Karpas-422 (cell line): ENCODE measurements around the gene KCNK16. TPM values are rescaled to one million over a fixed set of nuclear protein-coding genes. Genes with fewer than 3 reads are reported as not detected.

Experiments used
- DNase-seq: peaks from one replicate; pipeline ENCODE4 v3.0.0-alpha.2; 2015
- H2AFZ ChIP-seq: fragments of 200-600 bp; sonication (generic); 2 replicates; pipeline ENCODE4 v1.6.1; 2014; ENCODE audit warnings: antibody characterized with exemption, low read length, mixed read lengths
- H3K27ac ChIP-seq: fragments of 200-600 bp; sonication (generic); 2 replicates; pipeline ENCODE4 v1.5.1; 2014; ENCODE audit warnings: mild to moderate bottlenecking, low read length, moderate library complexity
- H3K27me3 ChIP-seq: fragments of 200-600 bp; sonication (generic); 2 replicates; pipeline ENCODE4 v1.6.1; 2014; ENCODE audit warnings: low read length, mixed read lengths
- H3K36me3 ChIP-seq: fragments of 200-600 bp; sonication (generic); 2 replicates; pipeline ENCODE4 v1.6.1; 2014; ENCODE audit warnings: low read length, mixed read lengths; ENCODE audit not compliant: insufficient read depth
- H3K4me1 ChIP-seq: fragments of 200-600 bp; sonication (generic); 2 replicates; pipeline ENCODE4 v1.6.1; 2014; ENCODE audit warnings: mild to moderate bottlenecking, low read length, mixed read lengths
- H3K4me2 ChIP-seq: fragments of 200-600 bp; sonication (generic); 2 replicates; pipeline ENCODE4 v1.6.1; 2014; ENCODE audit warnings: low read length, low read depth, mild to moderate bottlenecking; ENCODE audit not compliant: poor library complexity, severe bottlenecking
- H3K4me3 ChIP-seq: fragments of 200-600 bp; sonication (generic); 2 replicates; pipeline ENCODE4 v1.5.1; 2014; ENCODE audit warnings: mild to moderate bottlenecking, antibody characterized with exemption, low read length, mixed read lengths
- H3K79me2 ChIP-seq: fragments of 200-600 bp; sonication (generic); 2 replicates; pipeline ENCODE4 v1.6.1; 2014; ENCODE audit warnings: mild to moderate bottlenecking, low read length, mixed read lengths
- H3K9ac ChIP-seq: fragments of 200-600 bp; sonication (generic); 2 replicates; pipeline ENCODE4 v1.6.0; 2014; ENCODE audit warnings: low read length
- H3K9me2 ChIP-seq: fragments of 200-600 bp; sonication (generic), shearing (Covaris generic); replicated peaks from 2 replicates; pipeline ENCODE4 v1.6.0; 2014; ENCODE audit warnings: mild to moderate bottlenecking, low read length, moderate library complexity; ENCODE audit not compliant: insufficient read depth
- H3K9me3 ChIP-seq: fragments of 300-700, 200-600 bp; sonication (generic); 2 replicates; pipeline ENCODE4 v1.6.1; 2014; ENCODE audit warnings: low read length, mixed read lengths
- H4K20me1 ChIP-seq: fragments of 200-600 bp; sonication (generic); 2 replicates; pipeline ENCODE4 v1.6.1; 2014; ENCODE audit warnings: mild to moderate bottlenecking, antibody characterized with exemption, low read length, low read depth; ENCODE audit not compliant: insufficient read depth
- total RNA-seq: library from RNA; depleted of rRNA; stranded (reverse); fragments of >200 nt; shearing (Covaris generic); gene quantifications from 2 replicates; pipeline ENCODE4 v1.2.3, GENCODE V29; 2014; ENCODE audit warnings: low replicate concordance; rRNA removed

KCNK16 gene
- total RNA-seq, result not detected in 2 replicates

DNA sequence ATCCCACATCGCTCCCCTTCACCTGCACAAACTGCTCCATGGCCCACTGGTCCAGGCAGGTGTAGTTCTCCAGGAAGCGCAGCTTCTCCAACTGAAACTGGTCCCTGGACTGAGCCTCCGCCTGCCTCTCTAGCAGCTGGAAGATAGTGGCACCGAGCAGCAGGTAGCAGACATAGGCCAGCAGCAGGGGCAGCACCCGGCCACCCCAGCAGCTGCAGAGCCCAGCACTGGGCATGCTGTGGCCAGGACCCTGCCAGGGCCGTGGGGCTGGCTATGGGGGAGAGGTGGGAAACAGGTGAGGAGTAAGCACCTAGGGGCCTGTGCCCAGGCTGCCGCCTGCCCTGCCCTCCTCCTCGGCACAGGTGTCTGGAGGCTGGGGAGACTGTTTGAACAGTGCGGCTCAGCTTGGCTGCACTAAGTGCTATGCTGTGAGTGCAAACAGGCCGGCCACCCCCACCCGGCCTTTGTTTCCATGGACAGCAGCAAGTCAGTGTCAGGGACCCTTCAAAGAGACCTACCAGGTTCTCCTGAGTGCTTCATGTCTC, at the start of gene KCNK16:
KCNK16 (minus strand) TSS at position 397 of the 545 bp plus-strand sequence; CDS start at position 235, 162 bp downstream.
- H3K27ac ChIP-seq, result no peak within 1 kb of the TSS
- H3K4me2 ChIP-seq, result no peak within 1 kb of the TSS

DNA sequence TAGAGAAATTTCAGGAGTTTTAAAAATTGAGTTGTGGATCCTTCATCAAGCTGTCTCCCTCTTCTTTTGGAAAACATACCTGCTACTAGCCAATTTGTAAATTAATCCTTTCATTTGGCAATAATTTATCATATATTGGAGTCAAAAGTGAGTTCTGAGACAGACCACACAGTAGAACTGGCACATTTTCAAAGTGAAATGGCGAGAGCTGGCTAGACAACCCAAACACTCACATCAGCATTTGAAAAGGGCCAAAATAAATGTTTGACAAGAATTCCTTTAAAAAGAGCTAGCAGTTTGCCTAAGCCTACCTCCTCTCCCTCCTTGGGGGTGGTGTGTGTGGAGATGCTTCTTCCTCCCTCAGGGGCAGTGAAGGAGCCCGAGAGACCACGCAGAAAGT, 47.9 kb upstream of the KCNK16 start:
- no peak for DNase-seq
- H3K27me3 ChIP-seq, result peaks cover under 1% of the 10 kb centered on the region; the same call in 1 of the 2 replicates
- no peaks in the 10 kb centered on the region for H3K9me3 ChIP-seq
- H3K4me2 ChIP-seq, result no peak overlapping the region
- no peaks in the 10 kb centered on the region for H3K4me1 ChIP-seq
- no peaks in the 10 kb centered on the region for H3K9me2 ChIP-seq
- H4K20me1 ChIP-seq, result no peaks in the 10 kb centered on the region
- H2AFZ ChIP-seq, result no peak overlapping the region
- no peak overlapping the region for H3K9ac ChIP-seq
- H3K27ac ChIP-seq, result no peak overlapping the region
- no peaks in the 10 kb centered on the region for H3K79me2 ChIP-seq
- no peak overlapping the region for H3K4me3 ChIP-seq
- H3K36me3 ChIP-seq, result no peaks in the 10 kb centered on the region

More for the DNA sequence above, at the start of gene KCNK16:
- Histone ChIP-seq H3K4me3 (no peak within 1 kb of the TSS), H3K4me1 (no peaks in the 10 kb centered on the region), H3K27me3 (no peaks in the 10 kb centered on the region), H3K9ac (no peak within 1 kb of the TSS), H3K79me2 (no peaks in the 10 kb centered on the region), H2AFZ (no peak within 1 kb of the TSS), H4K20me1 (no peaks in the 10 kb centered on the region), H3K9me3 (no peaks in the 10 kb centered on the region), H3K36me3 (no peaks in the 10 kb centered on the region), H3K9me2 (no peaks in the 10 kb centered on the region)
- DNase-seq, result no peak

DNA sequence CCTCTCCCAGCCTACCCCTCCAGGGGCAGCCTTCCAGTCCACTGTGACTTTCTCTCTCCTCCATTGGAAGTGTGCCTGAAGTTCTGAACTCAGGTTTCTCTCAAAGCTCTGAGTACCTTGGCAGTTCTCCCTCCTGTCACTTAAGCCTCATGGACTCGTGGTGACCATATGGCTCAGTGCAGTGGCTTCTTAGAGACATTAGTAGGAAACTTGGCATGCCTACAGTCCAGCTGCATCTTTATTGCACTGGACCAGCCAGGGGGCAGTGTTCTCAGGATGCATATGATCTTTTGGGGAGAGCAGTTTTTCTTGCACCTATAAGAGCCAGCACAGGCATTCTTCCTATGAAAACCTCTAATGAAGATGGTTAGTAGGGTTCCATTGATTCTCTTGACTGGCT, 47.5 kb upstream of the KCNK16 start:
- Histone ChIP-seq H3K4me2 (no peak overlapping the region), H3K27me3 (peaks cover 3% of the 10 kb centered on the region; the same call in 1 of the 2 replicates), H2AFZ (no peak overlapping the region), H3K27ac (no peak overlapping the region), H4K20me1 (no peaks in the 10 kb centered on the region), H3K4me1 (no peaks in the 10 kb centered on the region), H3K36me3 (no peaks in the 10 kb centered on the region), H3K9ac (no peak overlapping the region), H3K79me2 (no peaks in the 10 kb centered on the region), H3K9me3 (no peaks in the 10 kb centered on the region), H3K4me3 (no peak overlapping the region), H3K9me2 (no peaks in the 10 kb centered on the region)
- no peak for DNase-seq

DNA sequence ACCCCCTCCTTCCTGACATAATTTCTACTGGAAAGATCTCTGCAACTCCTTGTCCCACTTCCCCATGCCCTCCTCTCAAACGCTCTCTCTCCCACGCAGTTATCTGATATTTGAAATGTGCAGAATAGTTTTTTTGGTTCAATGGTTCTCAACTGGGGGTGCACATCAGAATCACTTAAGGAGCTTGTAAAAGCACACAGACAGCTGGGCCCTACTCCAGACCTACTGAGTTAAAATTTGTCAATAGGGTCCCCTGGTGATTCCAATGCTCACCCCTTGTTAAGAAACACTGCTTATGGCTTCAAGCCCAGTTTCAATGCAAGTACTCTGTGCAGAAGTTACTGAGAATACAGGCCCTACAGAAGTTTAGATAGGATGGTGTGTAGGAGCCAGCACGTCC, 45.2 kb upstream of the KCNK16 start:
- no peak overlapping the region for H3K4me3 ChIP-seq
- no peaks in the 10 kb centered on the region for H3K9me2 ChIP-seq
- H3K79me2 ChIP-seq, result no peaks in the 10 kb centered on the region
- no peak overlapping the region for H3K4me2 ChIP-seq
- no peaks in the 10 kb centered on the region for H3K4me1 ChIP-seq
- no peak overlapping the region for H3K27ac ChIP-seq
- H4K20me1 ChIP-seq, result no peaks in the 10 kb centered on the region
- no peaks in the 10 kb centered on the region for H3K9me3 ChIP-seq
- DNase-seq, result no peak
- H3K9ac ChIP-seq, result no peak overlapping the region
- H2AFZ ChIP-seq, result no peak overlapping the region
- no peaks in the 10 kb centered on the region for H3K36me3 ChIP-seq
- H3K27me3 ChIP-seq, result peaks cover 3% of the 10 kb centered on the region; the same call in 1 of the 2 replicates

DNA sequence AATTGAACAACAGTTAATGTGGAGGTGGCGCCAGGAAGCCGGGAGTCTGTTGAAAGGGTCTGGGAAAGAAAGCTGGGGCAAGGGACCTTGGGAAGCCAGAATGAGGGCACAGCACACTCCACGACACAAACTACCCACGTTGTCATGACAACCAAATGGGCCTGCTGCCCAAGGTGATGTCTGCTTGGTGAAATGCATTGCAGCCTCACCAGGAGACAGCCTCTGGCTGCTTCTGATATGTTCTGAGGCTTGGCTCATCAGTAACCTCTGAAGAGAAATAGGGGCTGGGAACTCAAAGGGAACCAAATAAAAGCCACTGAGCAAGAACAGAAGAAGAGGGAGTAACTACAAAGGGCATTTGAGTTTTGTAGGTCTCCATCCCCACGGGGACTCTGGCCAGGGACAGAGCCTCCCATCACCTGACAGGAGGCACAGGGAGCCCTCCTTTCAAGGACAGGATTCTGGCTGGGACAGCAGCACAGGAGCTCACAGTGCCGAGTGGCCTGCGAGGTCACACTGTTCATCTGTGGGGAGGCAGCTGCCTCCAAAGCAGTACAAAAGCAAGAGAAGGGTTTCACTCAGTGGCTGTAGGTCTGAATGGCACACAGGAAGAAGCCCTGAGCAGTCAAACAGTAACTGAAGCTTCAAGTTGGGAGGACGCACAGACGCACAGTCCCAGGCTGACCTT, 44.6 kb upstream of the KCNK16 start:
- peaks cover 3% of the 10 kb centered on the region; the same call in 1 of the 2 replicates for H3K27me3 ChIP-seq
- H4K20me1 ChIP-seq, result no peaks in the 10 kb centered on the region
- DNase-seq, result no peak
- no peaks in the 10 kb centered on the region for H3K9me2 ChIP-seq
- no peaks in the 10 kb centered on the region for H3K4me1 ChIP-seq
- no peaks in the 10 kb centered on the region for H3K36me3 ChIP-seq
- no peak overlapping the region for H3K9ac ChIP-seq
- H3K4me2 ChIP-seq, result no peak overlapping the region
- no peak overlapping the region for H3K27ac ChIP-seq
- no peaks in the 10 kb centered on the region for H3K9me3 ChIP-seq
- H3K4me3 ChIP-seq, result no peak overlapping the region
- H3K79me2 ChIP-seq, result no peaks in the 10 kb centered on the region
- no peak overlapping the region for H2AFZ ChIP-seq

DNA sequence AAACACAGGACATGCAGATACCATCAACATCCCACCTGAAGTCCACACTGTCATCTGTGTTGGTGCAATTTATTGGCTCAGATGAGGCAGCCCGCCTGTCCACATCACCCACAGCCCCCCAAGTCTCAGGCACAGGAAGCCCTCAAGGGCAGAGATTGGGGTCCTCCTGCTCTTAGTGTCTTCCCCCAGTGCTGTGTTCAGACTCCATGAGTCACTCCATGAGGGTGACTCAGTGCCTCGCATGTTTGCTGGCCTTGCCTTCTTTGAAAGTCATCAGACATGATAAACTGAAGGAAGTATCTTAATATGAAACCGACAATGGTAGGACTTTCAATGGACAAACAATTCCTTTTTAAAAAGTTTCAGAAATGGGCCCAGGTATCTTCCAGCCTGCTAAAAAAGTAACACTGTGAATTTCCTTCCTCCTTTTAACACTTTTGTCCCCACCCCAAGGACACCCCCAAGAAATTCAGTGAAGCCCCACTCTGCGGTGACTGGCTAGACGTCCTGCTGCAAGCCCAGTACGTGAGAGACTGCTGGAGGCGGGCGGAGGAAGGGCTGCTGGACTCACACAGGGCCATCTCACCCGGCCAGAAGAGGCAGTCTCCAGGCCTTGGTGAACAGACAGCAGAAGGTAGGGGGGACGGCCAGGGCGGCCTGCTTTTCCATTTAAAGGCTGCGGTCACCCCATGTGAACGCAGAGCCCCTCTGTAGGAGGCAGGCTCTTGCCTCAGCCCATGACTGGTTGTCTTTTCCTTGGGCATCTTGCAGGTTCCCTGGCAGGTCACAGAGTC, 43.0 kb upstream of the KCNK16 start:
- Histone ChIP-seq H3K4me2 (no peak overlapping the region), H3K27me3 (peaks cover 3% of the 10 kb centered on the region; the same call in 1 of the 2 replicates)

DNA sequence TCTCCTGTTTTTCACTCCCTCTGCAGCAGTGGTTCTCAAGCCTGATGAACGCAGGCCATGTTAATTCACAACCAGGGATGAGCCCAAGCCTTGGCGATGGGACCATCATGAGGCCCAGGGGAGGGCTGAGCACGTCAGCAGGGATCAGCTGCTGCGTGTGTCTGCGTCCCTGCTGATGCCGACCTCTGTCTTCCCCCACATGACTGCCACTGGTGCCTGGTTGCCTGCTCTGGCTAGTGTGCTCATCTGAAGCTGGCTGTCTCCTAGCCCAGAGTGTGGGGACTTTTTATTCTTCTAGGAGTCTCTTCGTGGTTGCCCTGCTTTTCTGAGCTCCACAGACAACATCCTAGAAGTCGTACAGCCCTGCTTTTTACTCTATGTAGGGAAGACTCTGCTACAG, 40.8 kb upstream of the KCNK16 start:
- Histone ChIP-seq H3K79me2 (no peaks in the 10 kb centered on the region), H2AFZ (no peak overlapping the region), H3K36me3 (no peaks in the 10 kb centered on the region), H3K9me2 (no peaks in the 10 kb centered on the region), H3K4me2 (no peak overlapping the region), H3K27me3 (peaks cover 3% of the 10 kb centered on the region; the same call in 1 of the 2 replicates), H3K4me3 (no peak overlapping the region), H3K27ac (no peak overlapping the region), H3K4me1 (no peaks in the 10 kb centered on the region), H3K9me3 (no peaks in the 10 kb centered on the region), H3K9ac (no peak overlapping the region), H4K20me1 (no peaks in the 10 kb centered on the region)
- DNase-seq, result no peak

More for the DNA sequence above, 43.0 kb upstream of the KCNK16 start:
- no peaks in the 10 kb centered on the region for H3K36me3 ChIP-seq
- no peak overlapping the region for H2AFZ ChIP-seq
- no peak overlapping the region for H3K27ac ChIP-seq
- H3K79me2 ChIP-seq, result no peaks in the 10 kb centered on the region
- no peaks in the 10 kb centered on the region for H4K20me1 ChIP-seq
- no peak for DNase-seq
- no peaks in the 10 kb centered on the region for H3K9me3 ChIP-seq
- no peak overlapping the region for H3K9ac ChIP-seq
- H3K4me3 ChIP-seq, result no peak overlapping the region
- H3K4me1 ChIP-seq, result no peaks in the 10 kb centered on the region
- H3K9me2 ChIP-seq, result no peaks in the 10 kb centered on the region

DNA sequence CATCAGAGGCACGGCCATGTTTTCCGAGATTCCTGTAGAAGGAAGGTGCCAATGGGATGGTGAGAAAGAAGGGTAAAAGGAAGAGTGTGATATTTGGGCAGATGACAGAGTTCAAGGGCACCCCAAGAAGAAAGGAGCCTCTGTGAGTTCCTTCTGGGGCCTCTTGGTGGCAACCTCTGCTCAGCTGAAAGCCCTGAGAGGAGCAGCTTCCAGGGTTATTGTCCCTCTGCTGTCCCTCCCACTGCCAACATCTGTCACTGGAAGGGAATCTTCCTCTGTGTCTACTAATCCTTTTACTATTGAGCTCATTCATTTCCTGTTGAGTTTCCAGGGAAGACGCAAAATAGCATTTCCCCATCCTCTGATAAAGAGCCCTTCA, 40.0 kb upstream of the KCNK16 start:
- Histone ChIP-seq H3K4me3 (no peak overlapping the region), H4K20me1 (no peaks in the 10 kb centered on the region), H3K4me2 (no peak overlapping the region), H3K79me2 (no peaks in the 10 kb centered on the region), H3K36me3 (no peaks in the 10 kb centered on the region), H3K27me3 (peaks cover 3% of the 10 kb centered on the region; the same call in 1 of the 2 replicates), H2AFZ (no peak overlapping the region), H3K9me3 (no peaks in the 10 kb centered on the region), H3K9me2 (no peaks in the 10 kb centered on the region), H3K27ac (no peak overlapping the region), H3K9ac (no peak overlapping the region), H3K4me1 (no peaks in the 10 kb centered on the region)
- DNase-seq, result peak; percentile 51
